ENCODE measurements around the gene PLXNB2.

PLXNB2 gene

DNA sequence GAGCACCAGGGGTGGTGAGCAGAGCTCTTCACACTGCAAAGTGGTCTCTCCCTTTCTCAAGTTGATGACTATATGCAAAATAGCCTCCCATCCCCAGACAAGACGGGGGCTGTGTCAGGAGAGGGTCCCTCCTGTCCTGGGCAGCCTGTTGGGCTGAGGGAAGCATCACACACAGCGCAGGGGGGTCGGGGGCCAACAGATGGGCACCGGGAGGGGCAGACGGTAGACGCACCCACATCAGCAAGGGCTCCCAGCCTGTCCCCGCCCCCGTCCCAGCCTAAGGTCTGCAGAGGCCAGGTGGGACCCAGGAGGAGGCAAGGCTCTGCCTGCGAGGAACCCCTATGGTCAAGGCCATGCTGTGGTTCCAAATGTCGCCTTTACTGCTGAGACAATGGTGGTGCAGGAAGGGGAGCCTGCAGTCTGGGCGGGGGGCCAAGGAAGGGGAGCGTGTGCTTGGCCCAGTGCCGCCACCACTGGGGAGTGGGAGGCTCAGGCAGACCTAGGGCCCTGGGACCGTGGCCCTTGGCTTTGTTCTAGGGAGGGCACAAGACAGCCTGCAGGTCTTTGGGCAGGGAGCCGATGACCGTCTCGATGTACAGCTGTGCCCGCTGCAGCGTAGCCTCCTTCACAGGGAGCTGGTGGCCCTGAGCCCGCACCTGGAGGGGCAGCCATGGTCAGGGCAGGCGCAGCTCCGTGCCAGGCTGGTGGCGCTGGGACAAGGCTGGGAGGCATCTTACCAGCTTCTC is 4.3 kb upstream of the PLXNB2 start:
- DNase-seq (ENCODE audit: low read depth in 2 of 2, low spot score in 1 of 2) = no peak

DNA sequence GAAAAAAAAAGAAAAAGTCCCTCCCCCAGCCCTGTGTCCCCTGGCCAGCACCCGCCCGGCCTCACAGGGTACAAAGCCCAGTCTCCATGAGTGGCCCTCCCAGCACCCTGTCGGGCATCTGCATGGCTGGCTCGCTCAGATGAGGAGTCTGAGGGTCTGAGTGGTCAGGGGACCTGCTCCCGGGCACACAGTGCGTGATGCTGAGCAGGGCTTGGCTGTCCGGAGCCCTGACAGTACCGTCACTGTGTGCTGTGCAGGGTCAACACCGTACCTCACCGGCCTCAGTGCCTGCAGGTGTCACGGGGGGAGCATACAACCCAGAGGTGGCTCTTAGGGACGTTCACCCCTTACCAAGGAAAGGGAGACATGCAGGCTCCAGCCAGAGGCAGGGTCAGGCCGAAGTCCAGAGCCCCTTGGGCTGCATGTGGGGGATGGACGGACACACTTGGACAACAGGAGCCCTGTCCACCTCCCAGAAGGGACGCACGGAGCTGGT is 3.6 kb upstream of the PLXNB2 start:
- DNase-seq (ENCODE audit: low read depth in 2 of 2, low spot score in 1 of 2) = no peak

DNA sequence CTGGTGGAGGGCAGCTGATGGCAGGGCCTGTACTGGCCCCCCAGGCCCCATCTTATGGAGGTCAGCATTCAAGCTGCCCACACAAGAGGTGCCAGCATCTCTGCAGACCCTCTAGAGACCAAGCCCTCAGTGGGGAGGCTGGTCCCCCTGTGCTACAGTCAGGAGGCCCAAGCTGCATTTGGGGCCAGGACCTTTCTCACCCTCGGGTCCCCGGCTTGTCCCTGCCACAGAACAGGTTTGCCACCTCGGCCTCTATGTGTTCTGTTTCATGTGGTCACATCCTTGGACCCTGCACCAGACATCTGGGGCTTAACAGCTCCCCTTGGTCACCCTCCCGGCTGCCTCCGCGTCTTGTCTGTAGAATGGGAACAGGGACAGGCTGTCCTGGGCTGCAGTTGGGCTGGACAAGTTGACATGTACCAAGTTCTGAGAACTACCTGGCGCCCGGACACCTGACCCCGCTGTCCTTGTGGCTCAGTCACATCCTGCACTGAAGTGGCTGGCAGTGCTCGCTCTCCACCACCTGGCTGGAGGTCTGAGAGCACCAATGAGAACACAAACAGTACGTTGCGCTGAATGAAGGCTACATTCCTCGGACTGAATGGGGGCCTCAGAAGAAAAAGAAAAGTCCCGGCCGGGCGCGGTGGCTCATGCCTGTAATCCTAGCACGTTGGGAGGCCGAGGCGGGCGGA is 2.7 kb upstream of the PLXNB2 start:
- no peak for DNase-seq (ENCODE audit: low read depth in 2 of 2, low spot score in 1 of 2)

DNA sequence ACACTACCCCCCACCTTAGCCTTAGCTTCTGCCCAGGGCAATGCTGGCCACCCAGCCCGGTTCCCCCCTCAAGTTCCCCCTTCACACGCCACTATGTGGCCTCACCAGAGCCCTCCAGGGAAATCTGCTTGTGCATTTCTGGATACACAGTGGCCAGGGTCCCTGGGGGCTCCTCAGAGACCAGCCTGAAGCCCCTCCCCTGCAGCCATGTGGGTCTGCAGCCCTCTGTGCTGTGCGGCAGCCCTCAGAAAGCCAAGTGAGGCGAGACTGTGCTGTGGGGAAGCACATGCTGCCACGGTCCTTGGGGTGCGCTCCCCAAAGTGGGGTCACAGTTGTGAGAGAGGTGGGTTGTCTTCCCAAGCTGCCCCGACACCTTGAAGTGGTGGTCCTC is 2.1 kb upstream of the PLXNB2 start:
- no peak for DNase-seq (ENCODE audit: low read depth in 2 of 2, low spot score in 1 of 2)

DNA sequence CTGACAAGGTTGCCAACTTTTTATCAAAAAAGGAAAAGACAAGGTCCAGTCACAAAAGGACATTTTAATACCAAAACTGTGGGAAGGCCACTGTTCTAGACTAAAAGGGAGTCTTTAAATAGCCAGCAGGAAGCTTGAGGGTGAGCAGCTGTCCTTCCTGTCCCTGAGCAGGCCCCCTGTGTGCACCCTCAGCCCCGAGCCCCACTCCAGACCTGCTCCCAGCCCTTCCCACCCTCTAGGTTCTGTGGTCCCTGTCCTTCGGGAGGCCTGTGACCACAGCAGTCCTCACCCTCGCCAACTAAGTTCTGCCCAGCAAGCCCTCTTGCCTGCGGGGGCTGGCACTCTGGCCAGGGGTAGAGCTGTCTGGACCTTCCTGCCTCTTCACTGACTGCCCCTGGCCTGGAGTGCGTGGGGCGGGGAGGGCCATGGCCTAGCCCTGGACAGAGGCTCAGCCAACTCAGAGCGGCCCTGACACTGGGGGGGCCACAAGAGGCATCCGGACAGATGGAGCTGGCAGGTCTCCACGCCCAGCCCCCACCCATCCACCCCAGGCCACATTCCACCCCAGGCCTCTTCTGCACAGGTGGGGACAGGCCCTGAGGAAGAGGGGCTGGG is 1.6 kb upstream of the PLXNB2 start:
- no peak for DNase-seq (ENCODE audit: low read depth in 2 of 2, low spot score in 1 of 2)

DNA sequence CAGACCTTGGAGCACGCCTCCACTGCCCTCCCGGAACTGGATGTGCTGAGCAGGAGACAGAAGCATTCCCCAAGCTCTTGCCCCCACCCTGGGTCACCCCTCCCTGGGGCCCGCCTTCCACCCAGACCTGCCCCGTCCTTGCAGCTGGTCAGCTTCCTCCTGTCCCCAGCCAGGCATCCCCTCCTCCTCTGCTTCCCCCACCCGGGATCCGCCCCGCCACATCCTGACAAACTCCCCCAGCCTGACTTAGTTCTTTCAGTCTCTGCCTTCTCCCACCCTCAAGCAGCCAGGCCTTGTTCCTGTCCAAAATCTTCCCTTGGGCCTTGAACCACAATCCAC is 1.1 kb upstream of the PLXNB2 start:
- no peak for DNase-seq (ENCODE audit: low read depth in 2 of 2, low spot score in 1 of 2)

DNA sequence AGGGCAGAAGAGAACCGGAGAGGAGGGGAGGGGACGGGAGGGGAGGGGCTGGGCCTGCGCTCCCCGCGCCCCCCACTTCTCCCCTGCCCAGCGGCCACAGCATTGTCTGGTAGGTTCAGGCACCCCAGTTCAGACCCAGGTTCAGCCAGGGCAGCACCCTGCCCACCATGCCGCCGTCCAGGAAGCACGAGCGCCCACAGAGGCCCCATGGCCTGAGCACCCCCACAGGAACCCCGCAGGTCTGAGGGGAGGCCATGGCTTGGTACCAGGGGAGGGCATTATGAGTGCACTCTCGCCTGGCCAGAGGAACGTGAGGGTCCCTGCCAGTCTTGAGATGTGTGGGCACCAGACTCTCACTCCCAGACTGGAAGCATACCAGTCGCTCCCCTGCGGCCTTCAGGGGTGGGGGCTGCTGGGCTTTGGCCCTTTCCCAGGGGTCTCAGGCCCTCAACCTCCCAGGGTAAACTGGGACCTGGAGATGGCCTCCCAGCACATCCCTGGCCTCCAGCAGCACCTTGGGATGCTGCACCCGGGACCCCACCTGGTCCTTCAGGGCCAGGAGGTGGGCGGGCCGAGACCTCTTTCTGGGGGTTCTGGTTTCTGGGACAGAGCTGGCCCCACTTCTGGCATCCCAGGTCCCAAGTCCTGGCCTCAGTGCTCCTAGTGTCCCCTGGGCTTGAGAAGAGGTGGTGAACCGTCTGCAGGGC is 597 bp upstream of the PLXNB2 start:
- no peak for DNase-seq (ENCODE audit: low read depth in 2 of 2, low spot score in 1 of 2)

DNA sequence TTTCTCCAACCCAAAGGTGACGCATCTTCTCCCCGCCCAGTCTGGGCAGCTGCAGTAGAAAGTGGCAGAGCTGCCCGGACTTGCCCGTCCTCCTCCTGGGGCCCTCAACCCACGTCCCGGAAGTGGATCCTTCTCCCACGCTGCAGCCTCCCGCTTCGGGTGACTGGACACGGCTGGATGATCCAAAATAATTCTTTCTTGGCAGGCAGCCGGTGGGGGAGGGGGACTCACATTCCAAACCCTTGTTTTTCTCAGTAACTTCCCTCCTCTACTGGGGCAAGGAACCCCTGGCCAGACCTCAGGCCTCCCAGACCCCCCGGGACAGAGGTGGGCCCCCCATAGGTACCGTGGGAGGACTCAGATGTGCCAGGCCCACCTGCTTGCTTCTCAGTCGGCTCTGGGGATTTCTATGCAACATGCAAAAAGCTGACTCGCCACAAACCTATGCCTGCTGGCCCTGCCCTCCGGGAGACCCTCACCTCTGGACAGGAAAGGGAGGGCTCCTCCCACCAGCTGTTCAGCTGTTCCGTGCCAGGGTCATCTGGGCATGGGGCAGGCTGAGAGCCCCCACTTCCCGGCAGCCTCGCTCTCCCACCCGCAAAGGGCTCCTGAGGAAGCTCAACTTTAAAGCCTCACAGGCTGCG is 1.4 kb downstream of the PLXNB2 start:
- no peak for DNase-seq (ENCODE audit: low read depth in 2 of 2, low spot score in 1 of 2)

DNA sequence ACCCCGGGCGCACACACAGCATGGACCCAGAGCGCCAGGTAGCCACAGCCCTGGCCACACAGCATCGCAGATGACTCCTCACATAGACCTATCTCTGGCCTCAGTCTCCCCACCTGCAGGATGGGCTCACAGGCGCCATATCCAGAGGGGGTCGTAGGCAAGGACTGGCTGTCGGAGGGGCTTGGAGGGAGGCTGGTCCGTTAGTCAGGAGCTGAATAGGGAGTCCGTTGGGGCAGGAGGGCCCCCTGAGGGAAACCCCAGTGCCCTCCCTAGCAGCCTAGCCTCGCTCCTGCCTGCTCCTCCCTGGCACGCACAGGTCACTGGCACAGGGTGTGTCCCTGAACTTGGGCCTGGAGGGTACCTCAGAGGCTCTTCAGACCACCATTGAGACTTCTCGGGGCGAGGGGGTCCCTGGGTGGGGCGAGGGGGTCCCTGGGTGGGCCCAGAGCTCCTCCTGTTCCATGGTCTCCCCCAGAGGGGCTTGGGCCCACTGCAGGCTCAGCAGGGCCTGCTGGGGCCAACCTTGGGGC is 2.0 kb downstream of the PLXNB2 start:
- no peak for DNase-seq (ENCODE audit: low read depth in 2 of 2, low spot score in 1 of 2)

DNA sequence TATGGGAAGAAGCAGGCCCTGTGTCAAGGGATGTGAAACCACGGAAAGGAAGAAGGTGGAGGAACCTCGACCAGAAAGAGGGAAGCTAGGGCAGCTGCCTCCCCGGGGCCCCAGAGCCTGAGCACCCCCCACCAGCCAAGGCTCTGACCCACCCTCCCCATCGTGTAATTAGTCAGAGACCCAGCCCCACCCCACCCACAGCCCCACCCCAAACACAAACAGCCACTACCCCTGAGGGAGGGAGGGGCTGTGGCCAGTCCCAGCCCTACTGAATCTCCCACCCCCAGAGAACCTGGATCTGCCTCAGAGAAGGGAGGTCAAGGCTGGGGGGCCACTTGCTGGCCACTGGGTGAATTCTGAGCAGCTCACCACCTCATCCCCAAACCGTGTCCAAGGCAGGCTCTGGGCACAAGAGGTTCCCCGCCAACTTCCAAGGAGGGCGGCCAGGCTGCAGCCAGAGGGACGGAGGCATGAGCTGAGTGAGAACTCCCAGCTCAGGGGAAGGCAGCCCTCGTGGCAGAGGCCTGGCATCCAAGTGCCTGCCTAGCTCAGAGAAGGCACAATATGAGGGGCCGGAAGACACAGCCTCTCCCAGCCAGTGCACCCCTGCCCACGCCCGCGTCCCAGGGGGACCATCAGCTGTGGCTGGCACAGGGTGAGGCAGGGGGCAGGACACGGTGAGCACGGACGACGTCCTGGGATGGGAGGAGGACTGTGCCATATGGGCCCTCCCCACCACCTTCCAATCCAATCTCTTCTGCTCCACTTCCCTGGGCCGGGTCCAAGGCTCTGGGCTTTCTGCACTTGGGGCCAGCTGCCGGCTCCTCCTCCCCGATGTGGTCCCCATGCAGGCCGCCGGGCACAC is 2.7 kb downstream of the PLXNB2 start:
- no peak for DNase-seq (ENCODE audit: low read depth in 2 of 2, low spot score in 1 of 2)

DNA sequence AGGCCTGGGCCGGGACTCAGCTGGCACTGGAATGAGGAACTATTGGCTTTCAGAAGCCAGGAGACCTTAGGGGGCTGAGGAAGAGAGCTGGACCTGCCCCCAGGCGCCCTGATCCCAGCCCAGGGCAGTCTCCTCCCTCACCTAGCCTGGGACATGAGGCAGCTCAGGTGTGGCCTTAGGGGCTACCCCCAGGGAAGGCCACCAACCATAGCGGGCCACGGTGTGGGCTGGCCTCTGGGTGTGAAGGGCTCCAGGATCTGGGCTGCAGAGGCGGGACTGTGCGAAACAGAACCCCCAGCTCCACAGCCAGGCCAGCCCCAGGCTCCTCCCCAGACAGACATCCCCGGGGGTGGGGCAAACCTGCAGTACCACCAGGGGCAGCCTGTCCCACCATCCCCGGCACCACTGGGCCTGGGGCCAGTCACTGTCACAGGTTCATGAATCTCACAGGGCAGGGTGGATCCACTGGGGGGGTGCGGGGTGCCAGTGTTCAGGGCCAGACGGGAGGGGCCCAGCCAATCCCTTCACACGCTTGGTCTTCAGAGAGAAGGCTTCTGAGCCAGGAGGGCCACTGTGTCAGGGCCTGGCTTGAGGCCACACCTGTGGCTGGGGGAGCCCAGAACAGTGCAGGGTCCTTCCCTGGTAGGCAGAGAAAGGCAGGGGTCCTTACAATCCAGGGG is 3.5 kb downstream of the PLXNB2 start:
- no peak for DNase-seq (ENCODE audit: low read depth in 2 of 2, low spot score in 1 of 2)

DNA sequence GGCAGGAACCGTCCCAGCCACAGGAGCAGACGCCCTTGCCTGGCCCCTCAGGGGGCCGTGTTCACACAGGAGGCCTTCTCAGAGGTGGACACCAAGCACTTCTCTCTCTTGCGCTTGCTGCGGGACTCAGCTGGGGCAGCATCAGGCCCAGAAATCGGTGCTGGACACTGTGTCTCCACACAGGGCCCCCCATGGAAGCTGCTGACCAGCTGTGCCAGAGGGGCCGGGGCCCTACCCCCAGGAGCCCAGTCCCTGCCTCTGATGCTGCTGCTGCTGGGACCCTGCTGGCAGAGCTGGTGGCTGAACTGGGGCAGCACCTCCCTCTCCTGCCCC is 4.0 kb downstream of the PLXNB2 start:
- no peak for DNase-seq (ENCODE audit: low read depth in 2 of 2, low spot score in 1 of 2)

DNA sequence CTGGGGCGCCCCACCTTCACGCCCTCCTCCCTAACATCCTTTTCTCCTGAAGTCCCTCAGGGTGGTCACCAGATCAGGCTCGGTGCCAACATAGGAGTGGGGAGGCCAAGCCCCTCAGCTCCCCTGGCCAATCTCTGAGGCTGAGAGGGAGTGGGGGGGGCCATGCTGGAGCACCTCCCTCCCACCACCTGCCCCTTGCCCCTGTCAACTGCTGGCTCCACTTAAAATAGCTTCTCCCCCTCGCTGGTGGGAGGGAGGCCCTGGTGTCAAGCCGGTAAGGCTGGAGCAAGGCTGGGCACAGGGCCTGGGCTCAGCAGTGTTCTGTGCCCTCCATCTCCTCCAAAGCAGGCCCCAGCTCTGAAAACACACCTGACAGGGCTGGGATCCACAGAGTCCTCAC is 4.9 kb downstream of the PLXNB2 start:
- no peak for DNase-seq (ENCODE audit: low read depth in 2 of 2, low spot score in 1 of 2)

DNA sequence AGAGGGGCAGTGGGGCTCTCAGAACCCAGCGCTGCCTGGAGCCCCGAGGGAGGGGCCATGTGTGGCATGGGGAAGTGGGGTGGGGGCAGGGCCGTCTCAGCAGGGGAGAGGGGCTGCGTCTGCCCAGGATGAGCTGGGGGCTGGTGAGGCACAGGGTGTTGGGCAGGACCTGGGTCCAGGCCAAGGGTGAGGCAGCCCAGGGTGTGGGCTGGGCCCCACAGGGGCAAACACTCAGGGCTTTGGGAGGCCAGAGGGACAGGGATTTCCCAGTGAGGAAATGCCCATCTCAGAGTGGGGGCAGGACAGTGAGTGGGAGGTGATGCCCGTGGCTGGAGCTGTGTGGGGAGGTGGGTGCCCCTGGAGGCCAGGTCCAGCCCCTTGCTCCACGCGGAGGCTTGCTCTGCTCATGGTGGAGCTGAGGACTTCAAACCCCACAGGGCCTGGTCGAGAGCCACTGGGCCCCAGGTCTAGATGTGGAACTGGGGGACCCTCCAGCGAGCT is 5.4 kb downstream of the PLXNB2 start:
- no peak for DNase-seq (ENCODE audit: low read depth in 2 of 2, low spot score in 1 of 2)

DNA sequence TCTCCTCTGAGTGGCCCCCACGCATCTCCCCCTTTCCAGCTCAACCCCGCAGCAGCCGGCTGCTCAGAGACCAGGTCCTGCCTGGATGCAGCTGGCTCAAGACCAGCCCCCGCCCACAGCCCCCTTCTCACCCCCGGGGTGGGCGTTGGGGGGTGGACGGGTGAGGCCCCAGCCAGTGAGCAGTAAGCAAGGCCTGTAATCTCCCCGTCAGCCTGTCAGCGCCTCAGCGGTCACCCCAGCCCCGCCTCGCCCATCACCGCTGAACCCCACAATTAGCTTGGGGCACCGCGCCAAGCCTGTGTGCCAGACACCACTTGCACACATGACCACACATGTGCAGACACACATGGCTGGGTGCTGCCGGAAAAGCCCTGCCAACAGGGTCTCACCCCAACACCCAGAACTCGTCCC is 5.9 kb downstream of the PLXNB2 start:
- DNase-seq (ENCODE audit: low read depth in 2 of 2, low spot score in 1 of 2) = no peak

DNA sequence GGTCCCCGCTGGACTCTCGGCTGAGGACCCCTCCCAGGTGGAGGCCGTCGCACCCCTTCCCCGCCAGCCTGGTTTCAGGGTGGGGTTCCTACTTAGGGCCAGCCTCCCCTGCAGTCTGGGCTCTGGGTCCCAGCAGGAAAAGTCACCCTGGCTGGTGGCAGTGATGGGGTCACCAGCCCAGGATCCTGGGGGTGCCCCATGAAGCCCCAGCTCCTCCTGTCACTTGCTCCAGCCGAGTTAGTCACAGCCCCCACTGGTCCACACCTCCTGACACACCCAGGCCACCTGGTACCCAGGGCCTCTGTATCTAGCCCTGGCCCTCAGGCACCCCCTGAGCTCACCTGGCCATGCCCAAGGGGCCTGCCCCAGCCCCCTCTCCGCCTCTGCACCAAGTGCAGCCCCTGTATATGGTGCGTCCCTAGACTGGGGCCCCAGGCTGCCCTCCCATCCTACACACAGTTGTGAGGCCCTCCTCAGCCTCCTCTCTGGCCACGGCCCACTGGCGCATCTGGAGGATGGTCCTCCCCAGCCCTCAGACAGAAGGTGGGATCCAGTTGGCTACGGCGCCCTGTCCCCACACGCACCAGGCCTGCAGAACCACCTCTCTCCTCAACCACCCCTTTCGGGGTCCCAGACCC is 6.7 kb downstream of the PLXNB2 start:
- DNase-seq (ENCODE audit: low read depth in 2 of 2, low spot score in 1 of 2) = no peak

DNA sequence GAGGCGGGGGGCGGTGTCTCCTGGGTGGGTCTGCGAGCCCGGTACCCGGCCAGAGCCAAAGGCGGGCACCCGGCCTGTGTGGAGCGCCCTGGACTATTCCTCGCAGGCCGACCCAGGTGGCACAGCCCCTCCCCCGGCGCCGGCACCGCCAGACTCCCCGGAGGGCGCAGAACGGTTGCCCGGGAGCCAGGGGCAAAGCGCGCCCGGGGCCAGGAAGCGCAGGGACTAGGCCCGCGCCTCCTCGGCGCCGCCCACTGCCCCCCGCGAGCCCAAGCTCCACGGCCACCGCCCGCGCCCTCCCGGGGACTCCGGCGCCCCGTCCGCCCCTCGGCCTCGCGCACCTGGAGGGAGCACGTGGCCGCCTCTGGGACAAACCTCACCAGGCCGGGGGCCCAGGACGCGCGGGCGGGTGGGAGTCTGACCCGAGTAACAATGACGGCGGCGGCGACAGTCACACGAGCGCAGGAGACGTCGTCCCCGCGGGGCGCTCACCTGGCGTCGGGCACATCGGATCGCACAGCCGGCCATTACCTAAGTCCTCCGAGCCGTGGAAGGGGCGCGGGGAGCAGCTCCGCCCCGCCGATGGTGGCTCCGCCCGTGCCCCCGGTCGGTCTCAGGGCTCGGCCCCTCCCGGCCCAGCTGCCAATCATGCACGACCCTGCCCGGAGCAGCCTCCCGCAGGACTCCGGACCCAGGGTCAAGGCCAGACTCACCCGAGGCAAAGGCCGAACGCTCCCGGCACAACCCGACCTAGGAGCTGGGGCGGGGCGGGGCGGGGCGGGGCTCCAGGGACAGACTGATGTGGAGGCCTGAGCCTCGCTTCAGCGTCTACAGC is 7.4 kb downstream of the PLXNB2 start:
- DNase-seq (ENCODE audit: low read depth in 2 of 2, low spot score in 1 of 2) = no peak
